Measurements from ENCODE around the gene PFN3. TPM values are rescaled to one million over a fixed set of nuclear protein-coding genes. Genes with fewer than 3 reads are reported as not detected.

The PFN3 gene
- total and polyA plus RNA-seq, 2 of the 4 experiments (the other 2 are of a cell fraction) = not detected

GRCh38 chr5:177373806-177374205 lies 26.7 kb downstream of the PFN3 start:
- Histone ChIP-seq H4K91ac (ENCODE audit: insufficient read depth, low read depth, low read length) (no peak overlapping the region), H3K18ac (ENCODE audit: low read depth, low read length) (no peak overlapping the region), H3K36me3 (ENCODE audit: control insufficient read depth, insufficient read depth, low read length) (no peaks in the 10 kb centered on the region), H3K14ac (replicated peaks; ENCODE audit: low read depth, low read length) (no peak overlapping the region), H3K9me3 (ENCODE audit: control insufficient read depth, insufficient read depth, low read length) (no peaks in the 10 kb centered on the region), H2AK9ac (replicated peaks; ENCODE audit: low read depth, low read length, poor library complexity) (no peak overlapping the region), H3K56ac (ENCODE audit: extremely low read depth, insufficient read depth, low read length) (no peak overlapping the region), H3K27ac (ENCODE audit: insufficient read depth, low read length) (no peak overlapping the region), H3K4me1 (ENCODE audit: control insufficient read depth, insufficient read depth, low read length) (peaks cover 2% of the 10 kb centered on the region; the same call in 1 of the 2 replicates), H3K23ac (ENCODE audit: low read depth, low read length) (no peak overlapping the region), H2BK15ac (ENCODE audit: low read depth, low read length) (no peak overlapping the region), H2BK20ac (ENCODE audit: low read depth, low read length) (no peak overlapping the region), H3K9me1 (ENCODE audit: insufficient read depth, low read length) (0 out of 2 replicates have a peak, but pooled peaks cover under 1% of the 10 kb centered on the region), H2AK5ac (ENCODE audit: low read depth, low read length) (no peak overlapping the region), H3K4me2 (ENCODE audit: low read depth, low read length) (no peak overlapping the region), H4K8ac (ENCODE audit: low read depth in 2 of 2, low read length in 2 of 2) (no peak overlapping the region), H2BK120ac (ENCODE audit: low read depth, low read length) (no peak overlapping the region), H3K4me3 (ENCODE audit: insufficient read depth, low read depth, low read length) (no peak overlapping the region), H3K9ac (ENCODE audit: low read depth, low read length) (no peak overlapping the region), H2BK5ac (ENCODE audit: low read depth, low read length, poor library complexity, severe bottlenecking) (no peak overlapping the region), H3K27me3 (ENCODE audit: control insufficient read depth, insufficient read depth, low read length) (peaks cover 6% of the 10 kb centered on the region; the same call in 1 of the 2 replicates), H4K5ac (ENCODE audit: low read depth, low read length) (no peak overlapping the region), H4K20me1 (ENCODE audit: insufficient read depth, low read length) (no peaks in the 10 kb centered on the region; the same call in none of the 2 replicates), H2AFZ (replicated peaks; ENCODE audit: low read length, poor library complexity) (no peak overlapping the region), H3K4ac (ENCODE audit: low read depth, low read length) (no peak overlapping the region), H3K79me1 (ENCODE audit: low read depth in 1 of 2, low read length in 2 of 2) (no peaks in the 10 kb centered on the region)
- intact Hi-C loops (cut with micrococcal nuclease) (no loop called here), in situ Hi-C loops (cut with MboI; ENCODE audit: low sequenced_read_pairs) (no loop called here), dilution Hi-C loops (cut with HindIII; ENCODE audit: low sequenced_read_pairs, unreplicated experiment) (no loop called here)
- POLR2A ChIA-PET (ENCODE audit: unreplicated experiment) = no interaction called here
- CTCF ChIA-PET = no interaction called here
- 17% methylated on average over 3 of the region's 6 CpGs; no CpG with 5 or more reads in 1 of the 2 experiments for WGBS, 2 experiments (ENCODE audit: extremely low coverage in 2 of 2, insufficient read length in 1 of 2)
- DNase-seq (no peak), ATAC-seq (ENCODE audit: low read depth) (no peak)
- no TSS peak for BruUV-seq (replicated peaks)
- no peak for TF ChIP-seq CEBPB (IDR thresholded peaks at IDR 0.05; ENCODE audit: low read depth, low read length)
- no peak for TF ChIP-seq POLR2A (IDR thresholded peaks at IDR 0.05; ENCODE audit: low read depth, low read length)
- TF ChIP-seq MAFK (IDR thresholded peaks at IDR 0.05; ENCODE audit: low read depth, low read length) = no peak
- TF ChIP-seq RCOR1 (IDR thresholded peaks at IDR 0.05; ENCODE audit: insufficient replicate concordance, low read length) = no peak
- no peak for TF ChIP-seq ELK1 (IDR thresholded peaks at IDR 0.05; ENCODE audit: borderline replicate concordance, low read depth, low read length)
- TF ChIP-seq CHD1 (IDR thresholded peaks at IDR 0.05; ENCODE audit: low read depth, low read length) = no peak

All from IMR-90 (cell line).